ENCODE measurements around the gene SMIM1. TPM values are rescaled to one million over a fixed set of nuclear protein-coding genes. Genes with fewer than 3 reads are reported as not detected.

The SMIM1 gene
- total and polyA plus RNA-seq, 2 donors (not counting 3 experiments of a cell fraction or from before 2014, with no cell fraction given) = 1.4 to 2.9 TPM

- intact Hi-C loops (cut with micrococcal nuclease) (no loop called here), dilution Hi-C loops (cut with MboI; ENCODE audit: extremely low pct_ligation_motif_present, low sequenced_read_pairs) (no loop called here)
- ChIA-PET POLR2A (no interaction called here), CTCF (no interaction called here)
- no peak for DNase-seq (ENCODE audit: low read depth, low spot score)
- no peak overlapping the region for H3K9ac ChIP-seq (replicated peaks; ENCODE audit: extremely low read depth, insufficient read depth, low read length)
- peaks cover 0 to 3% of the 10 kb centered on the region in 2 experiments for H3K36me3 ChIP-seq (ENCODE audit: control insufficient read depth in 2 of 2, extremely low read depth in 1 of 2, insufficient read depth in 2 of 2, low read length in 2 of 2)
- H3K27me3 ChIP-seq (ENCODE audit: control insufficient read depth in 2 of 2, insufficient read depth in 2 of 2, low read length in 2 of 2) = no peaks in the 10 kb centered on the region
- H3K4me1 ChIP-seq (ENCODE audit: control insufficient read depth, extremely low read depth, insufficient read depth, low read length) = no peaks in the 10 kb centered on the region
- TF ChIP-seq FOS (IDR thresholded peaks at IDR 0.05; ENCODE audit: borderline replicate concordance, insufficient read depth, low read length) (no peak), EZH2 (IDR thresholded peaks at IDR 0.05; ENCODE audit: borderline replicate concordance, low read depth, low read length, severe bottlenecking) (no peak), POLR2AphosphoS5 (IDR thresholded peaks at IDR 0.05; ENCODE audit: insufficient read depth, low read depth, low read length) (no peak), JUN (IDR thresholded peaks at IDR 0.05; ENCODE audit: borderline replicate concordance, insufficient read depth, insufficient read length, low read depth) (no peak), CTCF (IDR thresholded peaks at IDR 0.05; ENCODE audit: extremely low read depth in 1 of 2, insufficient read depth in 1 of 2, low read depth in 1 of 2, low read length in 2 of 2) (no peak), MYC (IDR thresholded peaks at IDR 0.05; ENCODE audit: low read depth, low read length) (no peak), POLR2A (IDR thresholded peaks at IDR 0.05; ENCODE audit: low read depth, low read length) (no peak)
- no peak for FAIRE-seq
- BruUV-seq (replicated peaks) = no TSS peak
- no peak overlapping the region for H3K27ac ChIP-seq (ENCODE audit: insufficient read depth, low read depth, low read length)
- H2AFZ ChIP-seq (ENCODE audit: low read depth, low read length) = no peak overlapping the region
- no peak overlapping the region for H3K4me3 ChIP-seq (replicated peaks in 1 of 3; ENCODE audit: insufficient read depth in 1 of 3, low read depth in 1 of 3, low read length in 3 of 3)
- no peak overlapping the region for H3K4me2 ChIP-seq (ENCODE audit: insufficient read depth, low read length)
- H3K79me2 ChIP-seq (ENCODE audit: control insufficient read depth, insufficient read depth, low read length) = no peaks in the 10 kb centered on the region
- no peaks in the 10 kb centered on the region for H3K9me3 ChIP-seq (replicated peaks; ENCODE audit: control insufficient read depth, insufficient read depth, low read length)
- H4K20me1 ChIP-seq (replicated peaks; ENCODE audit: control insufficient read depth, extremely low read depth, insufficient read depth, low read length) = no peaks in the 10 kb centered on the region
- no peaks in the 10 kb centered on the region for H3K9me1 ChIP-seq (replicated peaks; ENCODE audit: control insufficient read depth, extremely low read depth, insufficient read depth, low read length)
Measured at GRCh38 chr1:3811595-3811911, 39.0 kb downstream of the SMIM1 start.

- POLR2A ChIA-PET = no interaction called here
- intact Hi-C loops (cut with micrococcal nuclease) (no loop called here), dilution Hi-C loops (cut with MboI; ENCODE audit: extremely low pct_ligation_motif_present, low sequenced_read_pairs) (no loop called here)
- H3K9me1 ChIP-seq (replicated peaks; ENCODE audit: control insufficient read depth, extremely low read depth, insufficient read depth, low read length) = no peaks in the 10 kb centered on the region
- no peak overlapping the region for H3K9ac ChIP-seq (replicated peaks; ENCODE audit: extremely low read depth, insufficient read depth, low read length)
- H3K36me3 ChIP-seq (ENCODE audit: control insufficient read depth in 2 of 2, extremely low read depth in 1 of 2, insufficient read depth in 2 of 2, low read length in 2 of 2) = peaks cover 0 to 3% of the 10 kb centered on the region in 2 experiments
- no peaks in the 10 kb centered on the region for H3K27me3 ChIP-seq (ENCODE audit: control insufficient read depth in 2 of 2, insufficient read depth in 2 of 2, low read length in 2 of 2)
- H3K79me2 ChIP-seq (ENCODE audit: control insufficient read depth, insufficient read depth, low read length) = no peaks in the 10 kb centered on the region
- DNase-seq (ENCODE audit: low read depth, low spot score) (no peak), FAIRE-seq (no peak)
- no peaks in the 10 kb centered on the region for H3K9me3 ChIP-seq (replicated peaks; ENCODE audit: control insufficient read depth, insufficient read depth, low read length)
- CTCF ChIA-PET = no interaction called here
- H3K4me3 ChIP-seq (replicated peaks in 1 of 3; ENCODE audit: insufficient read depth in 1 of 3, low read depth in 1 of 3, low read length in 3 of 3) = no peak overlapping the region
- no peak overlapping the region for H3K27ac ChIP-seq (ENCODE audit: insufficient read depth, low read depth, low read length)
- no peaks in the 10 kb centered on the region for H4K20me1 ChIP-seq (replicated peaks; ENCODE audit: control insufficient read depth, extremely low read depth, insufficient read depth, low read length)
- TF ChIP-seq GATA2 (IDR thresholded peaks at IDR 0.05; ENCODE audit: insufficient read depth, insufficient read length, low read depth, low read length) = no peak
- TF ChIP-seq EZH2 (IDR thresholded peaks at IDR 0.05; ENCODE audit: borderline replicate concordance, low read depth, low read length, severe bottlenecking) = no peak
- TF ChIP-seq POLR2A (IDR thresholded peaks at IDR 0.05; ENCODE audit: low read depth, low read length) = no peak
- TF ChIP-seq MYC (IDR thresholded peaks at IDR 0.05; ENCODE audit: low read depth, low read length) = no peak
- TF ChIP-seq FOS (IDR thresholded peaks at IDR 0.05; ENCODE audit: borderline replicate concordance, insufficient read depth, low read length) = no peak
- H3K4me2 ChIP-seq (ENCODE audit: insufficient read depth, low read length) = no peak overlapping the region
- H3K4me1 ChIP-seq (ENCODE audit: control insufficient read depth, extremely low read depth, insufficient read depth, low read length) = no peaks in the 10 kb centered on the region
- no peak overlapping the region for H2AFZ ChIP-seq (ENCODE audit: low read depth, low read length)
- no TSS peak for BruUV-seq (replicated peaks)
Measured at GRCh38 chr1:3814065-3814464, 41.5 kb downstream of the SMIM1 start.

Measured in endothelial cell of umbilical vein (primary cell).